8988T (cell line): ENCODE measurements around the gene TNFAIP8.

Source experiments
- DNase-seq: peaks from one replicate; pipeline ENCODE4 v3.0.0; 2011

Gene TNFAIP8

GRCh38 chr5:119329666-119330065, 26.2 kb upstream of the TNFAIP8 start:
- DNase-seq = no peak

- no peak for DNase-seq
Observed at GRCh38 chr5:119330367-119331183, 25.2 kb upstream of the TNFAIP8 start.

DNA sequence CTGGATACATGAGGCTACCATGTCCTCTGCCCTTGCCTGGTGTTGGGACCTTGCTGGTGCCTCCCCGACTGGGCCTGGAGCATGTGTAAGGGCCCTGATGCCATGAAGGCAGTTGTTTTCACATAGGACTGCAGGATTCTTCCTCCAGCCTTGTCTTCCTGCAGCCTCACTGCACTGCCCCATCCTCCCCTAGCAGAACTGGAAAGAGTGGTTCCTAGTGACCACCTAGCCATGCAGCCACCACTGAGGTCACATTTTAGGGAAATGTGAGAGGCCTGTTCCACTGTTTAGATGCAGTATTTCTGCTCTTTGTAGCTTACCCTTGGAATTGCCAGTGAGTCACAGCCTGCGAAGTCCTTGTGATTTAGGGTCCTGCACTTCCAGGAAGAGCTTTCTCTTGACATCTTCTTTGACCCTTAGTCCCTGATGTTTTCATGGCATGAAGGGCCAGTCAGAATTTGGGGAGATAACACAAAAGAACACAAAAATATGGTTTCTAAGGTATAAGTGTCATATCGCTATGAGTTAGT, 24.2 kb upstream of the TNFAIP8 start:
- DNase-seq = no peak

DNA sequence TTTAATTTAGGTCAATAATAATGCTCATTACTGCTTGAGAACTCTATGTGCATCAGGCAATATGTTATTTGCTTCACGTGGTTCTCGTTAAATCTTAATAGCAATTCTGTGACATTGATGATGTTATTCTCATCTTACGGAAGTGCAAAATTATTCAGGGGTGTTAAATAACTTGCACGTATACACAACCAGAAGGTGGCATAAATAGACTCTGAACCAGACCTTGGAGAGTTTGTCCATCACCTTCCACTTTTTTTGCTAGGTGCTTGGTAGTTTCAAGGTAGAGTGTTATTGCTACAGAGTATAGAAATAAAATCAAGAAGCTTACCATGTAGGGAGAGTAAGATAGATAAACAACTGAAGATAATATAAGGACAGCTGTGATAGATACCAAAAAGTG, 23.6 kb upstream of the TNFAIP8 start:
- no peak for DNase-seq

- no peak for DNase-seq
Observed at GRCh38 chr5:119332978-119333401, 22.8 kb upstream of the TNFAIP8 start.

DNA sequence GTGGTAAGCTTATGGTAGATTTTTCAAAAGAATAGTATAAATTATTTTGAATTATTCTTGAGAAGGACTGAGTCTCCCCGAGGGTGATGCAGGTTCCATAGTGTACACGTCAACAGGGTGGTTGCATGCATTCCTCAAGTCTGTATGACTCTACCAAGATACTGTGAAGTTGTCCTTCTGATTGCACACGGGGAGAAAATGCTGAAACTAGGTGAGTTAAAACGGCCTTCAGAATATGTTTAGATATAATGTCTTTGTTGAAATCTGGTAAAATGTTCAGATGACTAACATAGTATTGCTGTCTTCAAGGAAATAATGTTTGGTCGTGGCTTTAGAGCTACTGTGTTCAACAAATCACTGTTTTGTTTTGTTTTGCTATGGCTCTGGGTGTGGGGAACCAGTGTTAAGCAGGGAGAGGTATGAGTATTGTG, 22.4 kb upstream of the TNFAIP8 start:
- no peak for DNase-seq

DNA sequence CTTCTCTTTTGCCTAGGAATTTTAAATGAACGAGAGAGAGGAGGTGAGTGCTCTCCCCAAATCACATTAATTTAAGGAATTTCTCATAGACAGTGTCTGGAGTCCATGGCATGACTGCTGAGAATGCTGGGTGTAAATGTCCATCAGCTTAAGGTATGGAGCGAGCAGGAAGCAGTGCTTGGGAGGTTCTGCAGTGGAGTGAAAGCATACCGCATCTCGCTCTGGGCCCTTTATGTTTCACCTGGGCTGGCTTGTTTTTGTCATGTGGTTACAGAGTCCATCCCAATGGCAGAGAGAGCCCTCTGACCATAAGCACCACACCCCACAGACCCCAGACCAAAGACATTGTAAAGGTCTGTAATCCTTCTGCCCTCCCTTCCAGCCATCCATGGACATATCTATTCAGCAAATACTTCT, 20.6 kb upstream of the TNFAIP8 start:
- no peak for DNase-seq

DNA sequence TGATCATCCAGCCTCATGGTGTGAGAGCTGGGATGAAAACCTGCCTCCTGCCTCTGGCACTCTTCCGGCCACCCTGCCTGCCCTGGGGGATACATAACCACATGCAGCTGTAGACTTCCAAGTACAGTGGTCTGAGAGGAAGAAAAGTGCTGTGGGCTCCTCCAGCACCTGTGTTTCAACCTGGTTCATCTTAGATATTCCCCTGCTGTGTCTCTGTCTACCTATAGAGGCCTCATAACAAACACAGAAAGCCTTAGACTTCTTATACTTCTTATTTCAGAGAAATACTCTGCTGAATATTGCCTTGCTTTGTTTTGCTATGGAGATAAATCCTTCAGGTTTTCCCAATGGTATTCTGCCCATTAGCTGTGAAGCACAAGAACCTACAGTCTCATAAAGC, 19.6 kb upstream of the TNFAIP8 start:
- no peak for DNase-seq

GRCh38 chr5:119336845-119337580, 18.8 kb upstream of the TNFAIP8 start:
- no peak for DNase-seq

- DNase-seq = no peak
Observed at GRCh38 chr5:119338326-119338946, 17.4 kb upstream of the TNFAIP8 start.

GRCh38 chr5:119339344-119339743, 16.5 kb upstream of the TNFAIP8 start:
- no peak for DNase-seq

- DNase-seq = no peak
Observed at GRCh38 chr5:119339965-119340364, 15.9 kb upstream of the TNFAIP8 start.

GRCh38 chr5:119340597-119341218, 15.1 kb upstream of the TNFAIP8 start:
- DNase-seq = no peak

- no peak for DNase-seq
Observed at GRCh38 chr5:119341452-119342349, 14.1 kb upstream of the TNFAIP8 start.

DNA sequence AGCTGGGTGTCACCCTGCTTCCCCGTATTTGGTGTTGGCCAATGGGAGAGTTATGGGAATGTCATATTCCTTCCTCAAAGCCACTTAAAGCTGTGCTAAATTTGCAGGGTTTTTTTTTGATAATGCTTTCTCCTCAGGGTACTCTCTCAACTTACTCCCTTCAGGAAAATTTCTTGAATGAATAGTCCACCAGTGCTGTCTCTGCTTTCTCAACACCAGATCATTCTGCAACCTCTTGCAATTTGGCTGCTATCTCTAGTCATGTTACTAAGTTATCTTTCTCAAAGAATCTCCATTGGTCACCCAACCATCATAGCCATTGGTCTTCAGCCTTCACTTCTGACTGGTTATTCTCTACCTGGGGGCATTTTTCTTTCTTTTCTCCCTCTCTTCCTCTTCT, 13.4 kb upstream of the TNFAIP8 start:
- DNase-seq = no peak

GRCh38 chr5:119343052-119343451, 12.8 kb upstream of the TNFAIP8 start:
- DNase-seq = no peak

DNA sequence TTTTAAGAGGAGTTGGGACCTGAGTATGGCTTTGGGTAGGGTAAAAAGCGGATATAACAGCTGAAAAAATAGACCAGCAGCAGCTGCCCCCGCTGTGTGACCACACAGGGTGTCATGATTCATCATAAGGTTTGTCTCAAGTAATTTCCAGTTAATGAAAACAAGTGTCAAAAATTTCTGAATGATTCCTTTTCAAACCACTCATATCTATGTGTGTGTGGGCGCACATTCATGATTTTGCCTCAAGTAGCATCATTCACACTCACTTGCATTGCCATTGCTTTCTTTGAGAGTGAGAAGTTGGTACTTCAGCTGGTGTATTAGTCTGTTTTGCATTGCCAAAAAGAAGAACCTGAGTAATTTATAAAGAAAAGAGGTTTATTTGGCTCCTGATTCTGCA, 12.1 kb upstream of the TNFAIP8 start:
- DNase-seq = no peak

DNA sequence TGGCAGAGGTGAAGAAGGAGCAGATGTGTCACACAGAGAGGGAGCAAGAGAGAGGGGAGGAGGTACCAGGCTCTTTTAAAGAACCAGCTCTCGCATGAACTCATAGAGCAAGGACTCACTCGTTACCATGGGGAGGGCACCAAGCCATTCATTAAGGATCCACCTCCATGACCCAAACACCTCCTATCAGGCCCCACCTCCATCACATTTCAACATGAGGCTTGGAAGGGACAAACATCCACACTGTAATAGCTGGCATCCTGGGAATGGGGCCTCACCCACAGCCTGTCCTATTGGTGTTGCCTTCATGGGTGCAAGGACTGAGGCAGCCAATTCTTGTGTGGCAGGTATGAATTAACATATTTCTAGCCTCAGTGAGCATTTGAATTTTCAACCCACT, 11.6 kb upstream of the TNFAIP8 start:
- DNase-seq = no peak

GRCh38 chr5:119345861-119346260, 10.0 kb upstream of the TNFAIP8 start:
- DNase-seq = no peak

DNA sequence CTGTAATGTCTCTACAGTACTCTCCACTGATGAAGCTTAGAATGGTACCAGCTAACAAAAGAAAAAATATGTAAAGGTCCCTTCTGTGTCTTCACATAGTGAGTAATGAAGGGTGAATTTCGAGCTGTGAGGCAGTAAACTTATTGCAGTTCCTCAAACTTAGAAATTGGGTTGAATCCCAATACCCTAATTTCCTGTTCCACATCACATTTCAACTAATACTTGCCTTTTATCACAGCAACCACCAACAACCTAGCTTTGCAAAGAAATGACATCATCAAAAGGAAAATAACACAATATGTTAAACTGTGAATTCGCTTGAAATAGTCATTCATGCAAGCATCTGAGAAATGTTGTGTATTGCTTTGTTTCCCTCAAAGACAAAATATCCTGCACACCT, 9.4 kb upstream of the TNFAIP8 start:
- DNase-seq = no peak

GRCh38 chr5:119347574-119347973, 8.2 kb upstream of the TNFAIP8 start:
- DNase-seq = no peak

- DNase-seq = no peak
Observed at GRCh38 chr5:119347991-119348390, 7.8 kb upstream of the TNFAIP8 start.
